Spinal cord (tissue), 10 donors: ENCODE data around the gene C18orf63. TPM values are rescaled to one million over a fixed set of nuclear protein-coding genes. Genes with fewer than 3 reads are reported as not detected.

ENCODE experiments used
- DNase-seq, 6 donors: peaks; one replicate each; pipeline versions ENCODE4 v3.0.0 to v3.0.0-alpha.2; 2013 to 2015; ENCODE audit warnings: low spot score in 6 of 6, low read depth in 4 of 6
- H3K27ac ChIP-seq: one replicate; pipeline ENCODE4 v1.5.1; 2013; ENCODE audit warnings: low read depth, low read length, control low read depth
- H3K27me3 ChIP-seq: one replicate; pipeline ENCODE4 v1.6.1; 2013; ENCODE audit warnings: low read length; ENCODE audit not compliant: control insufficient read depth, insufficient read depth
- H3K36me3 ChIP-seq: one replicate; pipeline ENCODE4 v1.6.1; 2013; ENCODE audit warnings: low read length; ENCODE audit not compliant: control insufficient read depth, insufficient read depth
- H3K4me1 ChIP-seq: one replicate; pipeline ENCODE4 v1.6.1; 2013; ENCODE audit warnings: low read length; ENCODE audit not compliant: control insufficient read depth, insufficient read depth
- H3K4me3 ChIP-seq: one replicate; pipeline ENCODE4 v1.5.1; 2013; ENCODE audit warnings: low read depth, low read length, control low read depth
- H3K9me3 ChIP-seq: one replicate; pipeline ENCODE4 v1.6.1; 2013; ENCODE audit warnings: low read length; ENCODE audit not compliant: control insufficient read depth, insufficient read depth
- WGBS: methylation state at CpG from one replicate; pipeline ENCODE4 v1.1.5; 2013; ENCODE audit warnings: missing lambda C conversion rate; ENCODE audit not compliant: insufficient coverage; 5-methylcytosine and 5-hydroxymethylcytosine counted together
- polyA plus RNA-seq, 2 donors: library from polyadenylated mRNA; unstranded; fragments of 120-200 nt; gene quantifications; one replicate each; pipeline ENCODE4 v1.2.1, GENCODE V29; 2013; ENCODE audit not compliant: insufficient read length in 2 of 2
- total RNA-seq, 2 donors: library from RNA; depleted of rRNA in 1 of 2; stranded (reverse); fragments of 120-200 nt in 1 of 2; fragments of >200 nt in 1 of 2; gene quantifications; one replicate each; pipeline versions ENCODE4 v1.2.3 to v1.2.4, GENCODE V29; 2013 to 2014
- donor health status: healthy.

The C18orf63 gene
- total and polyA plus RNA-seq, 4 donors = not detected

- Histone ChIP-seq H3K4me1 (peaks cover 5% of the 10 kb centered on the region), H3K9me3 (no peaks in the 10 kb centered on the region), H3K27me3 (no peaks in the 10 kb centered on the region), H3K4me3 (no peak overlapping the region), H3K36me3 (no peaks in the 10 kb centered on the region), H3K27ac (peak overlapping the region; percentile 2)
- 70% methylated on average over 7 of the region's 9 CpGs for WGBS
- no peak for DNase-seq
These were observed 80.1 kb downstream of the C18orf63 start for GRCh38 chr18:74395648-74396154.

DNA sequence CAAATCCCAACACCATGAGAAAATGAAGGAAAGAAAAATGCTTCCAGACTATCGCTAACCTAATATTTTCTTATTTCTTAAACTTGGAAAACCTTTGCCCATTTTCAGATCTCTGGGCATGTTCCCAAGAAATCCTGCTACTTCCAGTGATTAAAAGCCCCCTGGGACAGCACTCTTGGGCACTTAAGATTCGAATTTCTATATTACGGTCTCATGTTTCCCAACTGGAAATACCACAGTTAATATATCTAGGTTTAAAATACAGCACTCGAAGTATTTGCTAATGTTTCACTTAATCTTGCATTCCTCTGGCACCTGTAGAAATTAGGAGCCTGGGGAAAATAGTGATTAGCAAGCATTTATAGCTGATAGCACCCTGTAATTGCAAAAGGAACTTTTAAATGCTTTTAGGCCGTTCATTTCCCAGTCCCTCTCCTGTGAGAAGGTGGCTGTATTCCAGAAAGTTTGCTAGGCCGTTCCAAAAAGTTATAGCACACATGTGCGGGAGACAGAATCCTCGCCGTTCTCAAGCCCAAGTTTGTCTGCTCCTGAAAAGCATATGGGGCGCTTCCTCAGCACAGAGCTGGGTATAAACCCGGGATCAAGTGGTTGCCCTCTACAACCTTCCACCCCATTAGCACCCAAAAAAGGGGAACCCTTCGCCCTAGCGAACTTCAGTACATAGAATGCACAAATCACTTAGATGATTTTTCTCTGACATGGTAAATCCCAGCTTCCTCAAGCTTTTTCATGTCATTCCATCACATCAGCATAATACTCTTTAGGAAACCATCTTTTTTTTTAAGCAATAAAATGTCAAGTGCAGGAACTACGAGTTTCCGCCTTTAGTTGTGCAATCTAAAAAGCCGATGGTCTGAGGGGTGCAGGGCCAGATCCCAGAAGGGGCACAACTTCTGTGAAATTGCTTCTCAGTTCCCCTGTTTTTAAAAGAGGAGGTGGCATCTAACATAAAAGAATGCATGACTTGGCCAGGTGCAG lies 80.8 kb downstream of the C18orf63 start:
- peaks cover 5% of the 10 kb centered on the region for H3K4me1 ChIP-seq
- DNase-seq = peak in 2 of 6 donors; percentile 66 to 74
- H3K9me3 ChIP-seq = no peaks in the 10 kb centered on the region
- H3K4me3 ChIP-seq = no peak overlapping the region
- H3K27me3 ChIP-seq = no peaks in the 10 kb centered on the region
- peak overlapping the region; percentile 2 for H3K27ac ChIP-seq
- 58% methylated on average over 12 of the region's 16 CpGs for WGBS
- no peaks in the 10 kb centered on the region for H3K36me3 ChIP-seq

- H3K4me1 ChIP-seq = peaks cover 5% of the 10 kb centered on the region
- no peak for DNase-seq
- no peak overlapping the region for H3K4me3 ChIP-seq
- no peaks in the 10 kb centered on the region for H3K27me3 ChIP-seq
- no peaks in the 10 kb centered on the region for H3K9me3 ChIP-seq
- H3K27ac ChIP-seq = no peak overlapping the region
- no peaks in the 10 kb centered on the region for H3K36me3 ChIP-seq
- WGBS = 90% methylated on average over 7 of the region's 7 CpGs
These were observed 81.9 kb downstream of the C18orf63 start for GRCh38 chr18:74397572-74397971.

DNA sequence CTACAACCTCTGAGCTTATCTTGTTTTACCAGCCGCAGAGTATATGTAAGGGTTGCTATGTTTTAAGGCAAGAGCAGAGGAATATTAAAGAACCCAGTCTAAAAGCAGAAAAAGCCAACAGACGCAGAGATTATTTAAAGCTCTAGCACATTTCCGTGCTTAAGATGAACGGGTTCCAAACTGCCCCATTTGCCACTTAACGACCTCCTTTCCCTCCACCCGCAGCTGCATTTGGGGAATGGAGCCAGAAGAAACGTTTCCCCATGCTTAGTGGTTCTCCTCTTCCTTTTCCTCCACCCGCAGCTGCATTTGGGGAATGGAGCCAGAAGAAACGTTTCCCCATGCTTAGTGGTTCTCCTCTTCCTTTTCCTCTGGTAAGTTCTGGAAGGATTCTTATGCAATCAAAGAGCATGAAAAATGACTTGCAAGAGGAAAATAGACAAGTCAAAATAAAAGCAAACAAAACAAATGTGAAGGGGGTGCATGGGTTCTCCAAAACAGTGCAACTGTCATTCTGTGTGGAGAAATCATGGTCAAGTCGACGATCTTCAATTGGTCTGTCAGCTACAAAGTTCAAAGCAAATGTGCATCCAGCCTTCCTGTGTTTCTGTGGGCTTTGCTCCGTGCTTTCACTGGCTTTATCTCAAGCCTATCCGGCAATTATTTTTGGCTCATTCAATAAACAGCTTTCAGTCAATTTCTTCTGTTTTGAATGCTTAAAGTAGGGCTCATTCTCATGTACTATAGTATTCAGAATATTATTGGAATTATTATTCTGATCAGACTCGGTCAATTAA lies 83.7 kb downstream of the C18orf63 start:
- Histone ChIP-seq H3K27ac (no peak overlapping the region), H3K36me3 (no peaks in the 10 kb centered on the region), H3K4me3 (no peak overlapping the region), H3K9me3 (no peaks in the 10 kb centered on the region), H3K27me3 (no peaks in the 10 kb centered on the region), H3K4me1 (peaks cover 5% of the 10 kb centered on the region)
- no peak for DNase-seq
- WGBS = 55% methylated on average over 7 of the region's 14 CpGs

- DNase-seq = peak in 1 of 6 donors; percentile 58
These were observed 85.2 kb downstream of the C18orf63 start for GRCh38 chr18:74400813-74401212.

DNA sequence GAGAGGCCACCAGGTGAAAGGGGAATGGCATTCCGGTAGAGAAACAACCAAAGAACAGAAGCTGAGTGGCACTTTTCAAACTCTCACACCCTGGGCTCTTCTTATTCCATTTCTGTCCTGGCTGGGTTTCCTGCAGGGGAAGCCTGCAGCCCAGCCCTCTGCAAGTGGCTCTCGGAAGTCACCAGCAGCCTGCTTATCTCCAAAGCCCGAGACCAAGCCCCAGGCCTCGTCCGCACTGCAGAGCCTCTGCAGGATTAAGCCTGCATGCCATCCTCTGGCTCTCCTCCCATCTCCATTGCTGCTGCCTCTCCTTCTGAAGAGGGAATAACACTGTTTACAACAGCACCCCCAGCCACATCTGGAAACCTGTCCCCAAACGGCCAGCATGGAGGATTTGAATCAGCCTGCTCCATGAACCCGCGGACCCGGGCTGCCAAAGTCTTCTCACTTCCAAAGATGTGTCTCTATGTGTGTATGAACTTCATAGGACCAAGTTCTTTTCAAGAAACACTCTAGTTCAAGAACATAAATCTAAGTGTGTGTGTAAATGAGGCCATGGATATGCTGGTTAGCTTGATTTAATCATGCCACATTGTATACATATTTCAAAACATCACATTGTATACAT lies 87.3 kb downstream of the C18orf63 start:
- DNase-seq = no peak
- WGBS = 81% methylated on average over 5 of the region's 9 CpGs
- no peaks in the 10 kb centered on the region for H3K9me3 ChIP-seq
- H3K4me1 ChIP-seq = no peaks in the 10 kb centered on the region
- no peak overlapping the region for H3K27ac ChIP-seq
- no peak overlapping the region for H3K4me3 ChIP-seq
- no peaks in the 10 kb centered on the region for H3K27me3 ChIP-seq
- no peaks in the 10 kb centered on the region for H3K36me3 ChIP-seq

More at GRCh38 chr18:74400813-74401212, 85.2 kb downstream of the C18orf63 start:
- Histone ChIP-seq H3K4me1 (peaks cover 2% of the 10 kb centered on the region), H3K9me3 (no peaks in the 10 kb centered on the region), H3K27ac (peak overlapping the region; percentile 53), H3K4me3 (no peak overlapping the region), H3K27me3 (no peaks in the 10 kb centered on the region), H3K36me3 (no peaks in the 10 kb centered on the region)
- 100% methylated on average over 3 of the region's 4 CpGs for WGBS

- H3K27me3 ChIP-seq = no peaks in the 10 kb centered on the region
- no peak for DNase-seq
- H3K9me3 ChIP-seq = no peaks in the 10 kb centered on the region
- 93% methylated on average over 2 of the region's 2 CpGs for WGBS
- H3K27ac ChIP-seq = no peak overlapping the region
- no peaks in the 10 kb centered on the region for H3K36me3 ChIP-seq
- no peak overlapping the region for H3K4me3 ChIP-seq
- H3K4me1 ChIP-seq = peaks cover 25% of the 10 kb centered on the region
These were observed 92.2 kb downstream of the C18orf63 start for GRCh38 chr18:74407888-74408287.
